ENCODE data around the gene KPTN.

KPTN gene

DNA sequence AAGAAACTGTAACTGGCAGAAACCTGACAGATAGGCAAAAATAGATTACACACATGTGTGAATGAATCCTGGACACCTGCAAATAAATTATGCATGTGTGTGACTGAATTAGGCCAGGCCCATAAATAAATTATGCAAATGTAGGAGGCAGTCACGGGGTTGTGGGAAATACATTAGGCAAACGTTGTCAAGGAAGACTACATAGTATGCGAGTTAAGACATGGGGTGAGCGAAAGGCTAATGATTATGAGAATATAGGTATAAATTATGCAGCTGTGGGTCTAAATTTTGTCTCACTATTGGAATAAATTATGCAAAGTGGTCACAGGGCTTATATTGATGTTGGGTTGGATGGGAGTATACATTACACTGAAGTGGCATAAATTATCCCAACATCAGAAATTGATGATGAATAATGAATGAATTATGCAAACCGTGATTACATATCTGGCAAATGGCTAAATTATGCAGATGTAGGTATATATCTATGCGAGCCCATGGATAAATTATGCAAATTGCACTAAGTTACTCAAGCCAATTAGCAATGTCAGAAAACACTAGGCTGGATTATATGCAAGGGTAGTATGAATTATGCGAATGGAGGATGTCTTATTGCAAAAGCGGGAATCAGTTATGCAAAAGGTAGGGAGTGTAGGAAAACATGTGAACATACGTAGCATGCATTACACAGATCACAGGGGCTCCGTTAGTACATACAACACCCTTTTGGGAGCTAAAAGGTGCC, 19.2 kb downstream of the KPTN start:
- no peak for DNase-seq

DNA sequence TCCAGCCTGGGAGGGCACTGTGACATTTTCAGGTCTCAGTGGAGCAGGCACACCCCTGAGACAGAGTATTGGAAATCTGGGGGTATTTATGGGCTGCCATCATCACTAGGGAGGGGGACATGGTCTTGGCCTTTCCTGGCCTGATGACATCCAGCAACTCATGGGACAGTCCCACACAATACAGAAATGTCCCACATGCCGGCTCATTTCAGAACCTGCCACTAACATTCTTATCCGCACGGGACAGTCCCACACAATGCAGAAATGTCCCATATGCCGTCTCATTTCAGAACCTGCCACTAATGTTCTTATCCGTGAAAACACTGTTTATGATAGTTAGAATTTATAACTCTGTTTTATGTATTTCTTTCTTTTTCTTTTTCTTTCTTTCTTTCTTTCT, 22.1 kb downstream of the KPTN start:
- DNase-seq: no peak

DNA sequence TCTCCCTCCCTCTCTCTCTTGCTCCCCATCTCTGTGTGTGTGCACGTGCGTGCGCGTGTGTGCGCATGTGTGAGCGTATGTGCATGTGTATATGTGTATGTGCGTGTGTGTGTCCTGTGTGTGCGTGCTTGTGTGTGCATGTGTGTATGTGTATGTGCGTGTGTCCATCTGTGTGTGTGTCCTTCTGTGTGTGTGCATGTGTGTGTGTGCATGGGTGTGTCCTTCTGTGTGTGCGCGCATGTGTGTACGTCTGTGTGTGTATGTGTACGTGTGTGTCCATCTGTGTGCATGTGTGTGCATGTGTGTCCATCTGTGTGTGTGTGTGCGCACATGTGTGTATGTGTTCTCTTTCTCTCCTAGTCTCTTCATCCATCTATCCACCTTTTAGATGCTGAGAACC, 24.5 kb downstream of the KPTN start:
- no peak for DNase-seq

DNA sequence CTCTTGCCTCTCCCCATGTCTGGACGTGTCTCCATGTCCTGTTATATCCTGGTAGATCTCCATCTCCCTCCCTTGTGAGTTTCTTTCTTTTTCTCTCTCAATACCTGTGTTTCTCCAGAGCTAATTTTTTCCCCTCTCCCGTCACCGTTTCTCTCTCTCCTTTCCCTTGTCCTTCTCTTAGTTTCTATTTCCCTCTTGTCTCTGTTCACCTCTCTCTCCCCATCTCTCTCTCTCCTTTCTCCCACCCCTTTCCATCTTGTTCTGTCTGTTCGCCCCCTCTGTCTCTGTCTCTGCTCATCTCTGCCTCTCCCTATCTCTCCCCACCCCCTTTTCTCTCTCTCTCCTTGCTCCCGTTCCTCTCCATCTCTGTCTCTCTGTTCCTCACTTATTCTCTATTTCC, 25.3 kb downstream of the KPTN start:
- no peak for DNase-seq

DNA sequence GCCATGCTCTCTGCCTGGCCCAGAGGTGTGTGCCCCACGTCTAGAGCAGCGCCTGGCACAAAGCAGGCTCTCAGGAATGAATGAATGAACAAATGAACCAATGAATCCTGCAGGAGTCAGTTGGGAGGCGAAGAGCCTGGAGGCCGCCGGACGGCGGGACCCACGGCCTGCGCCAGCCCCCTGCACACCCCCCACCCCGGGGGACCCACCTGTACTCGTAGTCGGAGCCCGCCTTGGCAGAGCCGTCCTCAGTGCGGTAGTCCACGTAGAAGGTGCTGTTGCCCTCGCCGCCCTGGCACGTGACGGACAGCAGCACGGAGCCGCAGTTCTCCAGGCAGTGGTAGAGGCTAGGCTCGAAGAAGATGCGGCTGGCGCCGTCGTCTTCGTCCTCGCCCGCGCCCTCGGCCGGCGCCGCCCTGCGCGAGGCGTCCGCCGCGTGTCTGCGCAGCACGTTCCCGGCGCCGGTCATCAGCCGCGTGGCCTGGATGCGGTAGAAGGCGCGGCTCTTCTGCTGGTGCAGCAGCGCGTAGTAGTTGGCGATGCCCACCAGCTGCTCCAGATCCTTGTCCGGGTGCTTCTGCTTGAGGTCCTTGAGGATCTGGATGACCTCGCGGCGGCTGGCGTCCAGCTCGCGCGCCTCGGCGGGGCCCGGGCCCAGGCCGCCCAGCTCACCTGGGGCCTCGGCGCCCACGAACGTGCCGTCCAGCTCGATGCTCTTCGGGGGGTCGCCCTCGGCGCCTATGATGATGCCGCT, 27.1 kb downstream of the KPTN start:
- no peak for DNase-seq

DNA sequence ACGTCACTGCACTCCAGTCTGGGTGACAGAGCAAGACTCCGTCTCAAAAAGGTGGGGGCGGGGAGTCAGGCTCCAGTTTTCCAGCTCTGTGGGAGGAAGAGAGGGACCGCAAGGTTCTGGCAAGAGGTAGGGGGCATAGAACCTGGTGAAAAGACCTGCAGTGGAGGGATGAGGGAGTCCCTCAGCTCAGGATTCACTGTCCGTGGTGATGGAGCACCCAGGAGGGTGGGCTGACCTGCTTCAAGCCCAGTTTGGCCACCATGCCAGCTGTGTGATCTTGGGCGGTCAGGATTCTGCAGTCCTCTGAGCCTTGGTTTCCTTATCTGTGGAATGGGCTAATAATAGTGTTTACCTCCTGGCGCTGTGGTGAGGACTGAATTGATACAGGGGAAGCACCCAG, 33.5 kb downstream of the KPTN start:
- DNase-seq: no peak

DNA sequence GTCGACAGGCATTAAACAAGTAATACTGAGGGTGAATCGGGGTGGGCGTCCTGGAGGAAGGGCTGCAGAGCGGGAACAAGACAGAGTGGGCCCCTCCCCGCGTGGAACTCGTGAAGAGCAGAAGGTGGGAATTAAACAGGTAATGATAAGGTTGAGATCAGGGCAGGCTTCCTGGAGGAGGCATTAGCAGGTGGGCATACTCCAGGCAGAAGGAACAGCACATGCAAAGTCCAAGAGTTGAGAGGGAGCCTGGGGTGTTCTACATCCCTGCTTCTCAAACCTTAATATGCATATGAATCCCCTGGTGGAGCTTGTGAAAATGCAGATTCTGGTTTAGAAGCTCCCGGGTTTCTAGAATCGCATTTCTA, 35.7 kb downstream of the KPTN start:
- no peak for DNase-seq

DNA sequence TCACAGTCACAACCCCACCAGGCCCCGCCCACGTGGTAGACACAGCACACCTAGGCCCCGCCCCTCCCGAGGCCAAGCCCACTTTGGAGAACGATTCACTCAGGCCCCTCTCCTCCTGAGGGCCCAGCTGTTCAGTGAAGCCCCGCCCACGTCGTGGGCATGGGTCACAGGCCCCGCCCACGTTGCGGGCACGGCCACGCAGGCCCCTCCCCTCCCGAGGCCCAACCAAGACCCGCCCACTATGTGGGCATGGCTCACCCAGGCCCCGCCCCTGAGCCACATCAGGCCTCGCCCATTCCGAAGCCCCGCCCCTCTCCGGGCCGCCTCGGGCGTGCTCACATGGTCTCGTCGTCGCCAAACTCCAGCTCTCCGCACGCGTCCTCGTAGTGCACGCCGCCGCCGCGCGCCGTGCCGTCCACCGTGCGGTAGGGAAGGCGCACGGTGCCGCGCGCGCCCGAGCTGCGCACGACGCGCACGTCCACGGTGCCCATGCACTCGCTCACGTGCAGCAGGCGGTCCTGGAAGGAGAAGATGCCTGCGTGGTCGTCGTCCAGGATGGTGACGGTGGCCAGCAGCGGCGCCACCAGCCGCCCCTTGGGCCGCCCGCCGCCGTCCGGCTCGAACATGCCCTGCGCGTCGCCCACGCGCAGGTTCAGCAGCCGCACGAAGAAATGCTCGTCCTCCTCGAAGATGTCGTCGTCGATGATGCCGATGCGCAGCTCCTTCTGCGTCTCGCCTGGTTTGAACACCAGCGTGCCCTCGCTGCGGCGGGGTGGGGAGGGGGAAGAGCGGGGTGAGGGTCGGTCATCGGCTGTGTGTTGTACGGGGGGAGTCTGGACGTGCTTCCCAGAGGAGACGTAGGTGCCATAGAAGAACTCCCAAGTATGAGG, 36.3 kb downstream of the KPTN start:
- peak; percentile 49 for DNase-seq

DNA sequence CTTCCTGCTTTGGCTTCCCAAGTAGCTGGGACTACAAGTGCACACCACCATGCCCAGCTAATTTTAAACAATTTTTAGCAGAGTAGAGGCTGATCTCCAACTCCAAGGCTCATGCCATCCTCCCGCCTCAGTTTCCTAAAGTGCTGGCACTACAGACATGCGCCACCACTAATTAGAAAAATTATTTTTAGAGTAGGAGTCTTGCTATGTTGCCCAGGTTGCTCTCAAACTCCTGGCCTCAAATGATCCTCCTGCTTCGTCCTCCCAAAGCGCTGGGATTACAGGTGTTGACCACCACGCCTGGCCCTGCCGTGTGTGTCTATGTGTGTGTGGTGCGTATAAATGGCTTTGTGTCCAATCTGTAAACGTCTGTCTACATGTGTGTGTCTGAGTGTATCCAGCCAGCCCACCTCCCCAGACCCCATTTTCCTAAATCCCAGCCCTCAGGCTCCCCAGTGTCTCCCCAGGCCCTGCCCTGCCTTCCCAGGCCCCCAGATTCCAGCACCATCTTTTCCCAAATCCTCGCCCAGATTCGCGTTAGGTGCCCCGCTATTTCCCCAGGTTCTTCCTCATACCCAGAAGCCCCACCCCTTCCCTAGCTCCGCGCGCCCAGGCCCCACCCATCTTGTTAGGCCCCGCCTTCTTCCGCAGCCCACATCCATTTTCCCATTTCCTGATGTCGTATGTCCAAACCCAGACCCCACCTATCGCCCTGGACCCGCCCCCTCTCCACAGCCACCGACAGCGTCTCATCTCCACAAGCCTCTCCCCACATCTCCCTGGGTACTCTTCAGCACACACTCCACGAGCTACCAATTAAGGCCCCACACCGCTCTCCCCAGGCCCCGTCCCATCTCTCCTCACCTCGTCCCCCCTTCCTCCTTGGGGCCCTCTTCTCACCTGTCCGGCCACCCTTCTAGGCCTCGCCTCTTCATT, 37.2 kb downstream of the KPTN start:
- DNase-seq: no peak

DNA sequence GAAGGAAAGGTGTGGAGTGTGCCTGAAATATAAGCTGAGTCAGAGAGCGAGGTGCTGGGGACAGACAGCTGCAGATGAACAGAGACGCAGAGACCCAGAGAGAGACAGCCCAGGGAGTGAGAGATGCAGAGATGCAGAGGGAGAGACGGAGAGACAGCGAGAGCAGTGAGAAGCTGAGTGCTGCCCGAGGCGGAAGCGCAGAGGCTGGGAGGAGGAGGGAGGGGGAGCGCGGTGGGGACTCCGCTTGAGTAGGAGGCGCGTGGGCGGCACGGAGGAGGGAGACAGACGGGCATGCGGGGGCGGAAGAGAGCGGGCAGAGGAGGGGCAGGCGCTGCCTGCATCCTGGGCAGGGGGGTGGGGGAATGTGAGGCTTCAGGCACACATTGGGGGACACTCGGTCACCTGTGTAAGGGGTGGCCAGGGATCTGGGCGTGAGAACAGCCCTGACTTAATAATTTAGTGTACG, 38.0 kb downstream of the KPTN start:
- DNase-seq: peak; percentile 63

DNA sequence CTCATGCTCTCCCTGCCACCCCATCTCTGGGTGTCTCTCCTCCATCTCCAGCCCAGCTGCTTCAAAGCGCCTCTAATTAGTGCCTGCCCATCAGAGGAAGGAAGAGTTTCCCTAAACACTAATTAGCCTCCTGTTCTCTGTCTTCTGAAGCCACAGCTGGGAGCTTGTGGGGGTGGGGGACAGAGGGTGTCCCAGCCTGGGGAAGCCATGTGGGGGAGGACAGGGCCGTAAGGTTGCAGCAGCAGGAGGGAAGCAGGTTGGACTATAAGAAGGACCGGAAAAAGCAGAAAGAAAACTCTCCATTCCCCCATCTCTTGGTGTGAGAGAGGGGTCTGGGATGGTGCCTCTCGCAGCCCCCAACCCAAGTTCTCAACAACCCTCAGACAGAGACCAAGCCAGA, 38.5 kb downstream of the KPTN start:
- DNase-seq: no peak

DNA sequence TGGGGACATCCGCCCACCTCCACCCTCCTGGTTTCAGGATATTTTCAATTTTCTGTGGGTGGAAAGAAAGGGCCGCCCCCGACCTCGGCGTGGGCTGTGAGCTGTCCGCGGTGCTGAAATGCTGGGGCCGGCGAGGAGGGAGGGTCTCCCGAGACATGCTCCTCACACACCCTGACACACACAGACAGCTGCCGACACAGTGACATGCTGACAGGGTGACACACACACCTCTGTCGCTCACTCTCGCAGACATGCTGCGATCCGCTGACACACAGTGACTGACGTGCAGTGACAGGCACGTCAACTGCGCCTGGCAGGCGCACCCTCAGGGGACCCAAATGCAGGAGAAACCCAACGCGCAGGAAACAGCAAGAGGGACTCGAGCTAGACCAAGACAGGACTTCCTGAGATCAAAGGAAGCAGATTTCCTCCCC, 39.6 kb downstream of the KPTN start:
- DNase-seq: peak; percentile 23

DNA sequence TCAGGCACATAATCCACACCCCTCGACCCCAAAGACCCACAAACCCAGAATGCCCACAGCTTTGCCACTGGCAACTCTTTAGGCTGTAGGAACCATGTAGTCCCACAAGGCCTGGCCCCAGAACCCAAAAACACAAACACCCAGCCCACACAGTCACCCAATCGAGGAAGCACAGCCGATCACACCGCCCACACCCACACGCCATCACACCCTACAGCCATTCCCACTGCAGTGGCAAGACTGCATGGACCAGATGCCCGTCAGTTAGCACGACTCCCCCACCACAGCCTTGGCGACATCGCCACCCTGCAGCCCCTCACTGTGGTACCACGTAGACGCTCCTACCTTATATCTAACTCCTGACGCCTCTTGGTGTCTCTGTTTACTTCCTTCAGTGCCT, 40.7 kb downstream of the KPTN start:
- DNase-seq: no peak

DNA sequence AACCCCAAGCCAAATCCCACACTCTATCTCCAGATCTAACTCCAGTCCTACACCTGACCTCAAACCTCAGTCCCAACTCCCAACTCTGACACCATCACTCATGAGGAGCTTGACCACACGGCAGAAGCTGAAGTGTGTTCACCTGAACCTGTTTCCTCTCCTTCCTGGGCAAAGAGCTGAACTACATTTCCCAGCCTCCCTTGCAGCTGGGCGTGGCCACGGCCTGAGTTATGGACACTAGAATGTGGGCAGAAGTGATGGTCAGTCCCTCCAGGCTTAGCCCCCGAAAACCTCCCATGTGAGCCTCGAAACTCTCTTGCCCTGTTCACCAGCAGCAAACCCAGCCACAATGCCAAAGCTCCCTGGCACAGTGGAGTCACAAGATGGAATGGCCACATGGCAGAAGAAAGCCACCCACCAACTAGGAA, 45.2 kb downstream of the KPTN start:
- DNase-seq: no peak

DNA sequence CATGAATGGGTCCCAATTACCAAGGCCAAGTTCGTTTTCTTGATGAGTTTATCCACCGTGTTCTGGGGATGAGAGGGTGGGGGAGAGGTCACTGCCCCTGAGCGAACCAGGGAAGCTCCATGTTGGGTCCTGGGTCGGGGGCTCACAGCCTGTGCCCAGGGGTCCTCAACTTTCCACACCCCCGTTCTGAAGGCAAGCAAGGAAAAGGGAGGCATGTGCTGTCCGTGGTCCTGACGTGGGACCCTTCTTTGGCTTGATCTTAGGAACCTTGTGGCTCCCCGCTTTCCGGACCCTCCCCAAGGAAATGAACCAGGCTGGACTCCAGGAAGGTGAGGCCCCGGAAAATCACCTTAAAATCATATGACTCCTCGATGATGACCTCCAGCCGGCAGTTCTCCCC, 46.5 kb downstream of the KPTN start:
- DNase-seq: no peak

DNA sequence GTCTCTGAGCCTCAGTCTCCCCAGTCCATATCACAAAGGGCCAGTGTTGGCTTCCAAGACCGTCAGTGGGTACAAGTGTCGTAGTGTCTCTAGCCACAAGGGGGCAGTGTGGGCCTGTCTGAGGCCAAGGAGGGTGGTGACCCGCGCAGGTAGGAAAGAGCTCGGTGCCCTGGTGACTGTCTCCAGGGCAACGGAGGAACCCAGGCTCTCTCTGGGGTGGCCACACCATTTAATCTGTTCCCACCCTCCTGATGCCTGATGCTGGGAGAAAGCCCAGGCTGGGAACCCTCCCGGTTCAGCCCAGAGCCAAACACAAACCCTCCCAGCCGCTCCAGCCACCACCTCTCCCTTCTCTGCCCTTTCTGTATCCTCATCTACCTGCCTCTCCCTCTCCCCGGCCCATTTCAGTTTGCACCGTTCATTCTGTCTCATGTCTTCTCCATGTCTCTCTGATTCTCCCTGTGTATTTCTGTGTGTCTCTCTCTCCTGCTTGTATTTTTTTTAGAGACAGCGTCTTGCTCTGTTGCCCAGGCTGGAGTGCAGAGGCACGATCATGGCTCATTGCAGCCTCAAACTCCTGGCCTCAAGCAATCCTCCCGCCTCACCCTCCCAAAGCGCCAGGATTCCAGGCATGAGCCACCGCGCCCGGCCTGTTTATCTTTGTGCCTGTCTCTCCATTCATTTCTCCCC, 47.2 kb downstream of the KPTN start:
- DNase-seq: peak; percentile 83

DNA sequence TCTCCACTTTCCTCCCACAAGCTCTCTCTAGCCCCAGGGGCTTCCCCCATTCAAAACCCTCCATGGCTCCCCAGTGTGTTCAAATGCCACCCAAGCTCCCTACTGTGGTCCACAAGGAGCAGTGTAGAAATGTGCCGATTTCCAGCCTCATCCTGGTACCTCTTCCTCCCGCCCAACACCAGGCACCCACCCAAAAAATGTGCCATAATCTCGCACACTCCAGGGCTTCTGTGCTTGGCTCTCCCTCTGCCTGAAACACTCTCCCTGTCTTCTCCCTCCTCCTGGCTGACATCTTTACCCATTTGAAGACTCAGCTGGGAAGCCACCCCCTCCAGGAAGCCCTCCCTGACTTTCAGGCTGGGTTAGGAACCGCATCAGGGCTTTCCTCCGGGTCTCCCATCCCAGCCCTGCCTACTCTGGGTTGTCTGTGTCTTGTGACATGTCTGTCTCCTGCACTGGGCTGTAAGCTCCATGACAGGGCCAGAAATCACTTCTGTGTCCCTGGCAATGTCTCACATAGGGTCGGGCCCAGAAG, 48.1 kb downstream of the KPTN start:
- DNase-seq: no peak

DNA sequence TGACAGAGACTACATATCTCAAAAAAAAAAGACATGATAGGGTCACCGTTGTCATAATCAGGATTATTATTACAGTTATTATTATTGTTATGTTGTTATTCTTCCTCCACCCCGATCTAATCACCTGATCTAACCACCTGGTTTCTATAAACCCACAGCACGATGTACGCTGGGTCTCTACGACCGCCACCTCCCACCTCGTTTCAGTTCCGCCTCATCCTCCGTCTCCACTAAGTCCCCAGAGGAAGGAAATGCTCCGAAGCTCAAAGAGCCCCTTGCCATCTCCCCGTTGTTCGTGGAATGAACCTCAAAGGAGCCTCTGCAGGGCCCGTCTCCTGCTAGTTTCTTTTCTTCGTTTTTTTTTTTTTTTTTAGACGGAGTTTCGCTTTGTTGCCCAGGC, 48.8 kb downstream of the KPTN start:
- no peak for DNase-seq

DNA sequence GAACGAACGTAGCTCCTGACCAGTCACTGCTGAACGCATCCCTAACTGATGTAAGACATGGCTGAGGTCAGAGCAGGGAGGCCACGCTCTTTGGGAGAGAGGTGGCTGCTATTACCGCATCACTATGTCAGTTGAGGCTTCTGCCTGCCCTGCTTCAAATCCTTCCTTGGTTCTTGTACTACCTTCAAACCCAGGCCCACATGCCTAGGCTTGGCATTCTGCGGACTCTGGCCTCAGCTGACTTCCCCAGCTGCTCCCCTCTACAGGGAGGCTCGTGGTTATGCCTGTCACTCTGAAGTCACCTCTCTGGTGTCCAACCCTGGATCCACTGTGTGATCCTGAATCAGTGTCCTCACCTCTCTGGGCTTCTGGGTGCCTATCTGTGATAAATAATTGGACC, 49.9 kb downstream of the KPTN start:
- DNase-seq: no peak

DNA sequence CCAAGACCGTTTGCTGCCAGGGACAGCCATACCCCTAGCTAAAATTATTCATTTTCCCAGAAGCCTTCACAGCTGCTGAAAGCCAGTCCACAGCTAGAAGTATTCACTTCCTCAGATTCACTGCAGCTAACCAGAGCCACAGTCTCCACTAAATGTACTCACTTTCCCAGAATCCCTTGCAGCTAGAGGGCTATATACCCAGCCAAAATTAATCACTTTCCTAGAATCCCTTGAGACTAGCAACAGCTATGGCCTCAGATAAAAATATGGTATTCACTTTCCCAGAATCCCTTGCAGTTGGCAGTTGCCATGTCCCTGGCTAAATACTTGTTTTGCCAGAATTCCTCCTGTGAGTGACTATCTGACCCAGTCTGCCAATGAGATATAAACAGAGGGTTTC, 50.9 kb downstream of the KPTN start:
- no peak for DNase-seq

DNA sequence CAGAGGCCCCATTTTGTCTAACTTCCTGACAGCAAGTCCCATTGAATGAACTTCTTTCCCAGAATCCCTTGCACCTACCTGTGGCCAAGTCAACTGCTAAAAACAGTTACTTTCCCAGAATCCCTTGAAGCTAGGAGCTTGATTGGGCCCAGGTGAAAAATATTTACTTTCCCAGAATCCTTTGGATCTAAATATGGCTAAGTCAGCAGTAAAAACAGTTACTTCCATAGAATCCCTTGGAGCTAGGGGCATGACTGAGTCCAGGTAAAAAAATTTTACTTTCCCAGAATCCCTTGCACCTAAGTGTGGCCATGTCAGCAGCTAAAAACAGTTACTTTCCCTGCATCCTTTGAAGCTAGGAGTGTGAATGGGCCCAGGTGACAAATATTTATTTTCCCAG, 51.5 kb downstream of the KPTN start:
- DNase-seq: no peak
